DOHH2 (cell line): ENCODE results near the gene BASP1.
A peak's percentile ranks its signal among the peaks of the same experiment; 100 is the strongest.
"Not testable (repeated sequence)": the region's sequence is repeated elsewhere in the genome, so short reads cannot be mapped to it uniquely, and the experiment has no call there.

Experiments used
- H3F3A ChIP-seq: fragments of 200-600 bp; sonication (generic), shearing (Covaris generic); 2 replicates; pipeline ENCODE4 v1.6.0; 2016; ENCODE audit warnings: antibody characterized with exemption, mild to moderate bottlenecking; ENCODE audit not compliant: control insufficient read depth, insufficient read depth
- H3K27ac ChIP-seq: fragments of 200-600 bp; sonication (generic); 2 replicates; pipeline ENCODE4 v1.5.1; 2014; ENCODE audit warnings: low read depth, mild to moderate bottlenecking, low read length, moderate library complexity
- H3K27me3 ChIP-seq: fragments of 200-600 bp; sonication (generic); 2 replicates; pipeline ENCODE4 v1.6.1; 2014; ENCODE audit warnings: mild to moderate bottlenecking, low read length, mixed read lengths; ENCODE audit not compliant: control insufficient read depth
- H3K36me3 ChIP-seq: fragments of 200-600 bp; sonication (generic); 2 replicates; pipeline ENCODE4 v1.6.1; 2014; ENCODE audit warnings: mild to moderate bottlenecking, low read length, moderate library complexity, mixed read lengths; ENCODE audit not compliant: control insufficient read depth
- H3K4me1 ChIP-seq: fragments of 200-600 bp; sonication (generic); 2 replicates; pipeline ENCODE4 v1.6.1; 2014; ENCODE audit warnings: mild to moderate bottlenecking, low read length, mixed read lengths; ENCODE audit not compliant: control insufficient read depth
- H3K4me2 ChIP-seq: fragments of 200-600 bp; sonication (generic); 2 replicates; pipeline ENCODE4 v1.6.0; 2014; ENCODE audit warnings: mild to moderate bottlenecking, low read length, moderate library complexity
- H3K4me3 ChIP-seq: fragments of 200-600 bp; sonication (generic); 2 replicates; pipeline ENCODE4 v1.5.1; 2014; ENCODE audit warnings: mild to moderate bottlenecking, low read length, mixed read lengths
- H3K79me2 ChIP-seq: fragments of 200-600 bp; sonication (generic); 2 replicates; pipeline ENCODE4 v1.6.1; 2014; ENCODE audit warnings: mild to moderate bottlenecking, low read length, mixed read lengths; ENCODE audit not compliant: control insufficient read depth
- H3K9me2 ChIP-seq: fragments of 200-600 bp; sonication (generic); replicated peaks from 2 replicates; pipeline ENCODE4 v1.6.1; 2014; ENCODE audit warnings: mild to moderate bottlenecking, low read length, mixed read lengths; ENCODE audit not compliant: control insufficient read depth
- H3K9me3 ChIP-seq: fragments of 200-600 bp; sonication (generic); 2 replicates; pipeline ENCODE4 v1.6.1; 2014; ENCODE audit warnings: antibody characterized with exemption, low read length, mixed read lengths; ENCODE audit not compliant: control insufficient read depth, insufficient read depth
- H4K20me1 ChIP-seq: fragments of 200-600 bp; sonication (generic); 2 replicates; pipeline ENCODE4 v1.6.0; 2014; ENCODE audit warnings: low read depth, mild to moderate bottlenecking, antibody characterized with exemption, low read length, moderate library complexity; ENCODE audit not compliant: control insufficient read depth, insufficient read depth
- EZH2phosphoT487 ChIP-seq: fragments of 200-600 bp; sonication (generic); IDR thresholded peaks from 2 replicates; pipeline ENCODE4 v1.6.1; 2017; ENCODE audit warnings: borderline replicate concordance, mild to moderate bottlenecking, antibody characterized with exemption, low read length, moderate library complexity, mixed read lengths
- TF ChIP-seq, protein P1 (sequence below): fragments of 200-600 bp; sonication (generic); IDR thresholded peaks from one replicate; pipeline ENCODE4 v1.5.1; 2014; ENCODE audit warnings: antibody characterized with exemption, mild to moderate bottlenecking, low read depth, low read length; ENCODE audit not compliant: poor library complexity, severe bottlenecking

The BASP1 gene

DNA sequence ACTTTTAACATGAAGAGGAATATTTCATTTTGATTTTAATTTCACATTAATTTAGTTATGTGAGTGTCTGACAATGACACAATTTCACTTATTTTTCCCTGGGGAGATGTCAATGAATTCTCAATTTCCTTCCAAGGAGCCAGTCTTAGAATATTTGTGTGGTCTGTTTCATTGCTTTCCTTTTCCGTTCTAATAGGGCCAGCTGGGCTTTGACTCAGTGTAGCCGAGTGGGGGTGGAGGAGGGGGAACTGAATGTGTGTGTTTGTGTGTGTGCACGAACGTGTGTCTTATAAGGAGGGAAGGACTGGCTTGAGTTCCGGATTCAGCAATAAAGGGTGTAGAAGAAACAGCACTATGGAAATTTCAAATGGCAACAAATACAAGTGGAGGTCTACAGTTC, 100.0 kb downstream of the BASP1 start:
- Histone ChIP-seq H3K4me3 (peak overlapping the region; percentile 76), H3K4me2 (peak overlapping the region; percentile 68), H3K9me2 (no peaks in the 10 kb centered on the region), H3K36me3 (0 out of 2 replicates have a peak, but pooled peaks cover 2% of the 10 kb centered on the region), H3K79me2 (no peaks in the 10 kb centered on the region), H3K27ac (peak overlapping the region; percentile 94), H4K20me1 (no peaks in the 10 kb centered on the region), H3F3A (peaks cover 35% of the 10 kb centered on the region), H3K9me3 (no peaks in the 10 kb centered on the region), H3K27me3 (no peaks in the 10 kb centered on the region), H3K4me1 (peaks cover 62% of the 10 kb centered on the region)
- TF ChIP-seq EZH2phosphoT487, result no peak
- TF ChIP-seq, protein P1, sequence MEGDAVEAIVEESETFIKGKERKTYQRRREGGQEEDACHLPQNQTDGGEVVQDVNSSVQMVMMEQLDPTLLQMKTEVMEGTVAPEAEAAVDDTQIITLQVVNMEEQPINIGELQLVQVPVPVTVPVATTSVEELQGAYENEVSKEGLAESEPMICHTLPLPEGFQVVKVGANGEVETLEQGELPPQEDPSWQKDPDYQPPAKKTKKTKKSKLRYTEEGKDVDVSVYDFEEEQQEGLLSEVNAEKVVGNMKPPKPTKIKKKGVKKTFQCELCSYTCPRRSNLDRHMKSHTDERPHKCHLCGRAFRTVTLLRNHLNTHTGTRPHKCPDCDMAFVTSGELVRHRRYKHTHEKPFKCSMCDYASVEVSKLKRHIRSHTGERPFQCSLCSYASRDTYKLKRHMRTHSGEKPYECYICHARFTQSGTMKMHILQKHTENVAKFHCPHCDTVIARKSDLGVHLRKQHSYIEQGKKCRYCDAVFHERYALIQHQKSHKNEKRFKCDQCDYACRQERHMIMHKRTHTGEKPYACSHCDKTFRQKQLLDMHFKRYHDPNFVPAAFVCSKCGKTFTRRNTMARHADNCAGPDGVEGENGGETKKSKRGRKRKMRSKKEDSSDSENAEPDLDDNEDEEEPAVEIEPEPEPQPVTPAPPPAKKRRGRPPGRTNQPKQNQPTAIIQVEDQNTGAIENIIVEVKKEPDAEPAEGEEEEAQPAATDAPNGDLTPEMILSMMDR, result no peak

DNA sequence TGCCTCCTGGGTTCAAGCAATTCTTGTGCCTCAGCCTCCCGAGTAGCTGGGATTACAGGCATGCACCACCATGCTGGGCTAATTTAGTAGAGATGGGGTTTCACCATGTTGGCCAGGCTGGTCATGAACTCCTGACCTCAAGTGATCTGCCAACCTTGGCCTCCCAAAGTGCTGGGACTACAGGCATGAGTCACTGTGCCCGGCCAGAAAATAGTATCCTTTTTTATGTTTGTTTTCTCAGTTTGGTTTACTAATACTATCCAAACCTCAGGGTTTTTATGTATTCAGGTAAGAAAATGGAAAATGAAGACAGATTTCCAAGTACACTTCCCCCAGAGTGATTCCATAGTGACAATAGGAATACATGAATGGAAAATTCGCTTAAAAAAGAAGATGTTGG, 101.7 kb downstream of the BASP1 start:
- not testable (repeated sequence) for H4K20me1 ChIP-seq, H3K79me2 ChIP-seq, H3K9me3 ChIP-seq, H3K27me3 ChIP-seq, H3K9me2 ChIP-seq, H3K36me3 ChIP-seq
- Histone ChIP-seq H3F3A (peaks cover 26% of the 10 kb centered on the region), H3K27ac (peak overlapping the region; percentile 94), H3K4me3 (peak overlapping the region; percentile 50), H3K4me2 (peak overlapping the region; percentile 68), H3K4me1 (peaks cover 62% of the 10 kb centered on the region)

DNA sequence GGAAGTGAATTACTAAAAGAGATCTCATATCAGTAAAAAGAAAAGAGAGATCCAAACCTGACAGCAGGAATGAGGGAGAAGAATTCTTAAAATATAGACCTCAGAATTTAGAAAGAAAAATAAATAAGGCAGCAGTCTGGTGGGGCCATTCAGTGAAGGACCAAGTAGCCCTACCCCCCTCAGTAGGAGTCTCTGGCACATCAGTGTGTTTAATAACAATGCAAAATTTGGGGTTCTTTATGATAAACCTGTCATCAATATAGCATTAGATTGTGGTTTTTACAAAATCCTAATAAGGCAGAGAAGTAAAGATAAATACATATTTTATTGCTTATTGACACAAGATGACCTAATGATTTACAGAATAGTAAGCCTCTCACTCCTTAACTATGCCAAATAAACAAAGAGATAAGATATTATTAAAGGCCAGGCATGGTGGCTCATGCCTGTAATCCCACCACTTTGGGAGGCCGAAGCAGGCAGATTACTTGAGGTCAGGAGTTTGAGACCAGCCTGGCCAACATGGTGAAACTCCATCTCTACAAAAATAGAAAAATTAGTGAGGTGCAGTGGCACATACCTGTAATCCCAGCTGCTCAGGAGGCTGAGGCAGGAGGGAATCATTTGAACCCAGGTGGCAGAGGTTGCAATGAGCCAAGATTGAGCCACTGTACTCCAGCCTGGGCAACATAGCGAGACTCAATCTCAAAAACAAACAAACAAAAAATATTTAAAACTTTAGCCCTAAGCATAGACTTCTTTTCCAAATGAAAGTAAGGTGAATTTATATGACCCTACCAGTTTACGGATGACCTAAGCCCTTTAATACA, 108.6 kb downstream of the BASP1 start:
- Histone ChIP-seq H3K9me3 (no peaks in the 10 kb centered on the region), H3K4me1 (no peaks in the 10 kb centered on the region), H3K4me2 (no peak overlapping the region), H3F3A (no peaks in the 10 kb centered on the region), H3K27ac (no peak overlapping the region), H3K9me2 (no peaks in the 10 kb centered on the region), H3K36me3 (no peaks in the 10 kb centered on the region), H3K4me3 (no peak overlapping the region), H3K27me3 (no peaks in the 10 kb centered on the region), H3K79me2 (no peaks in the 10 kb centered on the region), H4K20me1 (no peaks in the 10 kb centered on the region)
- TF ChIP-seq, protein P1, result no peak
- TF ChIP-seq EZH2phosphoT487, result no peak
